ENCODE data around the gene FER. TPM values are rescaled to one million over a fixed set of nuclear protein-coding genes. Genes with fewer than 3 reads are reported as not detected.

The FER gene
- total RNA-seq: 24.1 and 28.0 TPM in 2 replicates

GRCh38 chr5:108747774-108748400 is at the start of gene FER:
Gene FER (plus strand): TSS chr5:108747897. CDS start chr5:108798183, 50,286 bp downstream.

